Tibial nerve (tissue), 4 donors: Measurements from ENCODE around the gene PXDC1. TPM values are rescaled to one million over a fixed set of nuclear protein-coding genes. Genes with fewer than 3 reads are reported as not detected.

Experiments
- DNase-seq, 2 donors: peaks; one replicate each; pipeline ENCODE4 v3.0.0-alpha.2; 2019; ENCODE audit warnings: low spot score in 2 of 2
- H3K27ac ChIP-seq, 4 donors: fragments of 200-600 bp; sonication (generic) in 3 of 4; one replicate each; pipeline ENCODE4 v1.5.1; 2017 to 2019; ENCODE audit warnings: mild to moderate bottlenecking in 1 of 4
- H3K27me3 ChIP-seq, 2 donors: fragments of 200-600 bp; sonication (generic) in 1 of 2; one replicate each; pipeline versions ENCODE4 v1.5.1 to v1.6.0; 2017 to 2019
- H3K36me3 ChIP-seq, 3 donors: fragments of 200-600 bp; sonication (generic); one replicate each; pipeline ENCODE4 v1.5.1; 2018 to 2019
- H3K4me1 ChIP-seq, 4 donors: fragments of 200-600 bp; sonication (generic) in 3 of 4; one replicate each; pipeline ENCODE4 v1.5.1; 2017 to 2019
- H3K4me3 ChIP-seq, 4 donors: fragments of 200-600 bp; sonication (generic) in 3 of 4; one replicate each; pipeline ENCODE4 v1.5.1; 2017 to 2019; ENCODE audit warnings: mild to moderate bottlenecking in 1 of 4, moderate library complexity in 1 of 4
- H3K9me3 ChIP-seq, 4 donors: fragments of 200-600 bp; sonication (generic) in 3 of 4; one replicate each; pipeline ENCODE4 v1.5.1; 2017 to 2019
- EP300 ChIP-seq, 2 donors: sonication (generic); formaldehyde crosslinking; IDR thresholded peaks; one replicate each; pipeline ENCODE4 v1.6.1; 2017; ENCODE audit warnings: antibody characterized with exemption in 2 of 2, mild to moderate bottlenecking in 1 of 2
- POLR2A ChIP-seq, 2 donors: fragments of 450-650 bp; IDR thresholded peaks; one replicate each; pipeline ENCODE4 v1.6.1; 2017; ENCODE audit warnings: antibody characterized with exemption in 2 of 2, mild to moderate bottlenecking in 2 of 2, moderate library complexity in 2 of 2
- WGBS, 2 donors: methylation state at CpG; one replicate each; pipeline ENCODE4 v1.1.5; 2018; 5-methylcytosine and 5-hydroxymethylcytosine counted together
- total RNA-seq, 4 donors: library from RNA; depleted of rRNA; stranded (reverse); fragments of >200 nt; gene quantifications; one replicate each; pipeline ENCODE4 v1.1.0, GENCODE V29; 2016
- TF ChIP-seq, protein P1 (sequence below), 5 experiments: fragments of 200-600 bp in 3 of 5; fragments of 450-650 bp in 2 of 5; sonication (generic) in 3 of 5; IDR thresholded peaks; one replicate each; pipeline ENCODE4 v1.5.1; 2016 to 2019; ENCODE audit warnings: antibody characterized with exemption in 5 of 5, mild to moderate bottlenecking in 3 of 5, moderate library complexity in 2 of 5

Gene PXDC1
- total RNA-seq, 4 donors from 2014 or later = 93.6 to 174 (median 113) TPM

DNA sequence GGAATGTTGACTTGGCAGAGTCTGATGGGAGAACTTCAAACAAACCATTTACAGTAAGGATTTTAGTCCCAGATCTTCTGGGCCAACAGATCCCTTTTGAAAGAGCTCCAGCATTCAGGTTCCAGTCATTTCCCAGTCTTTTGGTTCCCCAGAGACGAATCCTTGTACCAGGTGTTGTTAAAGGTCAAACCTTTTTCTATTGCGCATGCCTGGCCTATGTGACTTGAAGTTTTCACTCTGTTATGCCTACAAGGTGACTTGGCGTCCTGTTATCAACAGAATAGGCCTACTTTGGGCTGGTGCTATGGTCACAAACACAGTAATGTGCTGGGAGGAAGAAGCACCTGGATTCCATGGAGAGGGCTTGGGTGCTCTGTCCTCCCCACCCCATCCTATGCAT lies 52.3 kb downstream of the PXDC1 start:
- DNase-seq = no peak
- Histone ChIP-seq H3K9me3 (peaks cover 0 to 4% (median 0%) of the 10 kb centered on the region in 4 donors), H3K36me3 (no peaks in the 10 kb centered on the region), H3K4me1 (peaks cover 0 to 4% (median 0%) of the 10 kb centered on the region in 4 donors), H3K27ac (no peak overlapping the region), H3K4me3 (no peak overlapping the region), H3K27me3 (no peaks in the 10 kb centered on the region)
- WGBS, 2 donors = 95 to 99% methylated on average over 3 of the region's 3 CpGs
- TF ChIP-seq, protein P1, sequence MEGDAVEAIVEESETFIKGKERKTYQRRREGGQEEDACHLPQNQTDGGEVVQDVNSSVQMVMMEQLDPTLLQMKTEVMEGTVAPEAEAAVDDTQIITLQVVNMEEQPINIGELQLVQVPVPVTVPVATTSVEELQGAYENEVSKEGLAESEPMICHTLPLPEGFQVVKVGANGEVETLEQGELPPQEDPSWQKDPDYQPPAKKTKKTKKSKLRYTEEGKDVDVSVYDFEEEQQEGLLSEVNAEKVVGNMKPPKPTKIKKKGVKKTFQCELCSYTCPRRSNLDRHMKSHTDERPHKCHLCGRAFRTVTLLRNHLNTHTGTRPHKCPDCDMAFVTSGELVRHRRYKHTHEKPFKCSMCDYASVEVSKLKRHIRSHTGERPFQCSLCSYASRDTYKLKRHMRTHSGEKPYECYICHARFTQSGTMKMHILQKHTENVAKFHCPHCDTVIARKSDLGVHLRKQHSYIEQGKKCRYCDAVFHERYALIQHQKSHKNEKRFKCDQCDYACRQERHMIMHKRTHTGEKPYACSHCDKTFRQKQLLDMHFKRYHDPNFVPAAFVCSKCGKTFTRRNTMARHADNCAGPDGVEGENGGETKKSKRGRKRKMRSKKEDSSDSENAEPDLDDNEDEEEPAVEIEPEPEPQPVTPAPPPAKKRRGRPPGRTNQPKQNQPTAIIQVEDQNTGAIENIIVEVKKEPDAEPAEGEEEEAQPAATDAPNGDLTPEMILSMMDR (IDR thresholded peaks at IDR 0.05) = no peak
- TF ChIP-seq EP300 (IDR thresholded peaks at IDR 0.05) (no peak), POLR2A (IDR thresholded peaks at IDR 0.05) (no peak)

DNA sequence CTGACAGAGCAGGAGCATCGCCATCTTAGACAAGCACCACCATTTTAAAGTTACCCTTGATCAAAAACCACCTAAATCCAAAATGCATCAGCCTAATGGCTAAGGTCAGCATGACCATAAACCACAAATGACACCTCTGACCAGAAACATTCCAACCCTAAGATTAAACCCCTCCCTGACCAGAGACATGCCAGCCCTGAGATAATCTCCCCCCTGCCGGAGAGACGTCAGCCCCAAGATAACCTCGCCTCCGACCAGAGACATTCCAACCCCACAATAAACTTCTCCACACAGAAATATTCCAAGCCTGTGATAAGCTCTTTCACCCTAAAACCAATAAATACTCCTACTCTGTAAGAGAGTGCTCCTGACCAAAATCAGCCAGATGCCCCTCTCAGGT lies 53.5 kb downstream of the PXDC1 start:
- no peak for DNase-seq
- Histone ChIP-seq H3K36me3 (no peaks in the 10 kb centered on the region), H3K27me3 (no peaks in the 10 kb centered on the region), H3K9me3 (peaks cover 0 to 4% (median 0%) of the 10 kb centered on the region in 4 donors), H3K4me3 (no peak overlapping the region), H3K27ac (no peak overlapping the region), H3K4me1 (peaks cover 0 to 4% (median 0%) of the 10 kb centered on the region in 4 donors)
- 83 to 90% methylated on average over 5 of the region's 5 CpGs for WGBS, 2 donors
- no peak for TF ChIP-seq EP300 (IDR thresholded peaks at IDR 0.05)
- TF ChIP-seq, protein P1 (IDR thresholded peaks at IDR 0.05) = no peak
- no peak for TF ChIP-seq POLR2A (IDR thresholded peaks at IDR 0.05)

DNA sequence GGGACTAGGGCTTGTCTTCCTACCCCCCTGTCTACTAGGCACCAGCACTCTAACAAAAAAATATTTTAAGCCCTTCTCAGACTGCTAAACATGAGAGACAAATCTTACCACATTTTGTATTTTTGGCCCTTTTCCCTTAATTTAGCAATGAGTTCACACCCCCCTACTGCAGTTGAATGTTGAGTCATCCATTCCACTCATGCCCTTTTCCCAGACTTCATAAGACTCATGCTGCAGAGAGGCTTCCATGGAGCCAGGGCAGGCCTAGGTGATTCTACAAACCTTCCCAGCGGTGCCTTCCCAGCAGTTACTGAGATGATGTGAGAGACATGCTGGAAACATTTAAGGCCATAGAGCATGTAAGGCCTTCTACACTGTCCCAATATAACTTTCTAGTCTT lies 53.9 kb downstream of the PXDC1 start:
- no peak for DNase-seq
- Histone ChIP-seq H3K27me3 (no peaks in the 10 kb centered on the region), H3K27ac (no peak overlapping the region), H3K36me3 (no peaks in the 10 kb centered on the region), H3K4me1 (peaks cover 0 to 4% (median 0%) of the 10 kb centered on the region in 4 donors), H3K9me3 (peaks cover 0 to 4% (median 0%) of the 10 kb centered on the region in 4 donors), H3K4me3 (no peak overlapping the region)
- WGBS, 2 donors = 81 to 94% methylated on average over 1 of the region's 1 CpG
- TF ChIP-seq POLR2A (IDR thresholded peaks at IDR 0.05) = no peak
- peak in 1 of 2 donors; percentile 41 for TF ChIP-seq EP300 (IDR thresholded peaks at IDR 0.05)

DNA sequence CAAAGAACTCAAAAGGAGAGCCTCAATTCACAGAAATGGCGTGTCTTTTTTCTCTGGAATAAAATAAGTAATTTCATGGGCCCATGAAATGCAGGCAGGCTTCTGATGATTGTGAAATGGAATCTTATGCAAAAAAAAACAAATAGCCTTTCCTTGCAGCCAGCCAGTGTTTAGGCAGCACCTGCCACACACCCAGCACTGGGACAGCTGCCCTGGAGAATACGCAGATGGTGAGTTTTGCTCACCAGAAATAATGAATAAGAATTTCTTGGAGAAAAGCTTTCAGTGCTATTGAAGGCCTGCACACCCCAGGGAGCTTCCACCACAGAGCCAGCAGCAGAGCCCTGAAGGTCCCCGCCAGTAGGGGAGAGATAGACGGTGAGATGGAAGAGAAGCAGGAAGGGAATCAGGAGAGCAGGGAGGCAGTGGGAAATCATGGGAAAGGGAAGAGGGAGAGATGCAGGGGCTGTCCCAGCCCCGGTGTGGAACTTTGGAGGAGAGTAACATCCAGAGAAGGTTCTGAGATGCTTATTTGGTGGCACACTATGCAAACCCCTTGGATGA lies 54.9 kb downstream of the PXDC1 start:
- 69 to 83% methylated on average over 5 of the region's 5 CpGs for WGBS, 2 donors
- no peak overlapping the region for H3K27ac ChIP-seq
- H3K4me3 ChIP-seq = no peak overlapping the region
- no peak for DNase-seq
- TF ChIP-seq POLR2A (IDR thresholded peaks at IDR 0.05) (no peak), EP300 (IDR thresholded peaks at IDR 0.05) (no peak)
- TF ChIP-seq, protein P1 (IDR thresholded peaks at IDR 0.05) = no peak
- peaks cover 0 to 4% (median 0%) of the 10 kb centered on the region in 4 donors for H3K9me3 ChIP-seq
- H3K27me3 ChIP-seq = no peaks in the 10 kb centered on the region
- peaks cover 0 to 4% (median 0%) of the 10 kb centered on the region in 4 donors for H3K4me1 ChIP-seq
- no peaks in the 10 kb centered on the region for H3K36me3 ChIP-seq

DNA sequence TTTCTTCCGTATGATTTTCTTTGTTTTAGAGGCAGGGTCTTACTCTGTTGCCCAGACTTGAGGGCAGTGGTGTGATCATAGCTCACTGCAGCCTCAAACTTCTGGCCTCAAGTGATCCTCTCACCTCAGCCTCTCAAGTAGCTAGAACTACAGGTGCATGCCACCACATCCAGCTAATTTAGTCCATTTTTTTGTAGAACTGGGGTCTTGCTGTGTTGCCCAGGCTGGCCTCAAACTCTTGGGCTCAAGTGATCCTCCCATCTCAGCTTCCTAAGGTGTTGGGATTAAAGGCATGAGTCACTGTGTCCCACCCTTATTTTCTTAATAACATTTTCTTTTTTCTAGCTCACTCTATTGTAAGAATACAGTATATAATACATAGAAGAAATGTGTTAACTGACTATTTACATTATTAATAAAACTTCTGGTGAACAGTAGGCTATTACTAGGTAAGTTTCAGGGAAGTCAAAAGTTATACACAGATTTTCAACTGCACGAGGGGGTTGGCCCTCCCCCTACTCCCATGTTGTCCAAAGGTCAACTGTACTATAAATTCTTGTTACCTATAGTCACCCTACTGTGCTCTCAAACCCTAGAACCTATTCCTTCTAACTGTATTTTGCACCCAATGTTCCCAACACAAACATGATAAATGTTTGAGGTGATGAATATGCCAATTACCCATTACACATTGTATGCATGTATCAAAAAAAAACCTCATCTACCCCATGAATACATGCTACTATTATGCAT lies 56.3 kb downstream of the PXDC1 start:
- Histone ChIP-seq H3K9me3 (peaks cover 0 to 4% (median 0%) of the 10 kb centered on the region in 4 donors), H3K4me3 (no peak overlapping the region), H3K36me3 (no peaks in the 10 kb centered on the region), H3K27ac (no peak overlapping the region), H3K27me3 (no peaks in the 10 kb centered on the region), H3K4me1 (peaks cover 0 to 4% (median 0%) of the 10 kb centered on the region in 4 donors)
- TF ChIP-seq, protein P1 (IDR thresholded peaks at IDR 0.05) = no peak
- TF ChIP-seq EP300 (IDR thresholded peaks at IDR 0.05) = no peak
- no peak for TF ChIP-seq POLR2A (IDR thresholded peaks at IDR 0.05)
- 73 to 80% methylated on average over 2 of the region's 2 CpGs for WGBS, 2 donors
- no peak for DNase-seq
